AG09309 (cell line): ENCODE results near the gene HSPA12A.

ENCODE experiments used
- DNase-seq: peaks from one replicate; pipeline ENCODE4 v3.0.0-alpha.2; 2010; ENCODE audit warnings: low read depth
- H3K4me3 ChIP-seq: 2 replicates; pipeline ENCODE4 v1.5.1; 2011; ENCODE audit warnings: mild to moderate bottlenecking, low read depth, low read length, moderate library complexity; ENCODE audit not compliant: control insufficient read depth
- TF ChIP-seq, protein P1 (sequence below): IDR thresholded peaks from 2 replicates; pipeline ENCODE4 v1.5.1; 2011; ENCODE audit warnings: mild to moderate bottlenecking, low read depth, low read length, inconsistent platforms; ENCODE audit not compliant: insufficient read depth, control insufficient read depth; ENCODE audit errors: missing control alignments

Gene HSPA12A

DNA sequence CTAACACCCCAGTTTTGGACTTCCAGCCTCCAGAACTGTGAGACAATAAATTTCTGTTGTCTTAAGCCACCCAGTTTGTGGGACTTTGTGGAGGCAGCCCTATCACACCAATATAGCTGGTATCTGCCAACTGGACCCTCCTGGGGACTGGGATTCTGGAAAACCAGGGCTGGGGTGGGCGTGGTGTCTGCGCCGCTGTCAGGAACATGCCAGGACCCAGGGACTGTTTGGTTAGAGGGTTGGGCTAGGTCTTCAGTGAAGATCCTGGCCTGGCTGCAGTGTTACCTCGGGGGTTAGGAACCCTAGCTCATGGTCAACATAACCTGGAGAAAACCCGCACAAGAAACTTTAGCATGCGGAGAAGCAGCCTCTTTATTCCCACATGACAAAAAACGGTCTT, 79.0 kb downstream of the HSPA12A start:
- TF ChIP-seq, protein P1, sequence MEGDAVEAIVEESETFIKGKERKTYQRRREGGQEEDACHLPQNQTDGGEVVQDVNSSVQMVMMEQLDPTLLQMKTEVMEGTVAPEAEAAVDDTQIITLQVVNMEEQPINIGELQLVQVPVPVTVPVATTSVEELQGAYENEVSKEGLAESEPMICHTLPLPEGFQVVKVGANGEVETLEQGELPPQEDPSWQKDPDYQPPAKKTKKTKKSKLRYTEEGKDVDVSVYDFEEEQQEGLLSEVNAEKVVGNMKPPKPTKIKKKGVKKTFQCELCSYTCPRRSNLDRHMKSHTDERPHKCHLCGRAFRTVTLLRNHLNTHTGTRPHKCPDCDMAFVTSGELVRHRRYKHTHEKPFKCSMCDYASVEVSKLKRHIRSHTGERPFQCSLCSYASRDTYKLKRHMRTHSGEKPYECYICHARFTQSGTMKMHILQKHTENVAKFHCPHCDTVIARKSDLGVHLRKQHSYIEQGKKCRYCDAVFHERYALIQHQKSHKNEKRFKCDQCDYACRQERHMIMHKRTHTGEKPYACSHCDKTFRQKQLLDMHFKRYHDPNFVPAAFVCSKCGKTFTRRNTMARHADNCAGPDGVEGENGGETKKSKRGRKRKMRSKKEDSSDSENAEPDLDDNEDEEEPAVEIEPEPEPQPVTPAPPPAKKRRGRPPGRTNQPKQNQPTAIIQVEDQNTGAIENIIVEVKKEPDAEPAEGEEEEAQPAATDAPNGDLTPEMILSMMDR: no peak
- no peak overlapping the region for H3K4me3 ChIP-seq
- DNase-seq: no peak

DNA sequence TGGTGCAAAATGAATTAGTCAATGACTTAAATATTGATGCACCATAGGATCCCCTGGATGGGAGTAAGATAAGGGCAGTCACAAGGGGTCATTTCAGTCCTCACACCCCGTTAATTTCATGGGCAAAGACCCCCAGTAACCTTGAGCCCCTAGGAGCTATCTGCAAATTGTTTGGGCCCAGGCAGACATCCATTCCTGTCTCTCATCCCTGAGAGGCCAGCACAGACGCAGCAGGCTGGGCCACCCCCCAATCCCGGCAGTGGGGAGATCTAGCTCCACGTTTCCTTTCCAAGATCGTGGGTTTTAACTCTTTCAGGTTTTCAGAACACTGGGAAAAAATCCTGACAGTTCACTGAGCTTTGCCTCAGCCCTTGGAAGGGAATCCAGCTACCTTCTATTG, 81.5 kb downstream of the HSPA12A start:
- TF ChIP-seq, protein P1: no peak
- H3K4me3 ChIP-seq: no peak overlapping the region
- no peak for DNase-seq

DNA sequence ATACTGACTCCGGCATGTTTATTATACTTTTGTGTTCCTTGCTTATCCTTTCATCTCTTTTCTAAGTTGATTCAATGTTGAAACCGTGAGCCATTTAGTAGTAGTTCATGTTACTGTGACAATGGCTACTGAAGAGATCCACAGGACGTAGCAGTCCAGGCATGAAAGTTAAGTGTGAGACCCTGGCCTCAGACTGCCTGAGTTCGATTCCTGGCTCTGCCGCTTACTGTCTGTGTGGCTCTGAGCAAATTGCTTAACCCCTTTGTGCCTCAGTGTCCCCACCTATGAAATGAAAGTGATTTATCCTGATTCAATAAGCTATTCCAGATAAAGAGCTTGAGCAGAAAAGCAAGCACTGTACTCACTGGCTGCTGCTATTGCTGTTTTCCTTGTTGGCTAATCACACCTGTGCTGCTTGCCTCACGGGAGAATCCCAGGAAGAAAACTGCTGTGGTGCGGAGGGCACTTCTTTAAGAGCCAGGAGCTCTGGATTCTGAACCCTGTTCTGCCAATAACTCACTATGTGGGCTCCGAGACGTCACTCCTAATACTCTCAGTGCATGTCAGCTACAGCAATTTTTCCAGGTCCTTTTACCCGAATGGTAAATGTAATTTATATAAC, 83.2 kb downstream of the HSPA12A start:
- DNase-seq: no peak
- TF ChIP-seq, protein P1: no peak
- no peak overlapping the region for H3K4me3 ChIP-seq

DNA sequence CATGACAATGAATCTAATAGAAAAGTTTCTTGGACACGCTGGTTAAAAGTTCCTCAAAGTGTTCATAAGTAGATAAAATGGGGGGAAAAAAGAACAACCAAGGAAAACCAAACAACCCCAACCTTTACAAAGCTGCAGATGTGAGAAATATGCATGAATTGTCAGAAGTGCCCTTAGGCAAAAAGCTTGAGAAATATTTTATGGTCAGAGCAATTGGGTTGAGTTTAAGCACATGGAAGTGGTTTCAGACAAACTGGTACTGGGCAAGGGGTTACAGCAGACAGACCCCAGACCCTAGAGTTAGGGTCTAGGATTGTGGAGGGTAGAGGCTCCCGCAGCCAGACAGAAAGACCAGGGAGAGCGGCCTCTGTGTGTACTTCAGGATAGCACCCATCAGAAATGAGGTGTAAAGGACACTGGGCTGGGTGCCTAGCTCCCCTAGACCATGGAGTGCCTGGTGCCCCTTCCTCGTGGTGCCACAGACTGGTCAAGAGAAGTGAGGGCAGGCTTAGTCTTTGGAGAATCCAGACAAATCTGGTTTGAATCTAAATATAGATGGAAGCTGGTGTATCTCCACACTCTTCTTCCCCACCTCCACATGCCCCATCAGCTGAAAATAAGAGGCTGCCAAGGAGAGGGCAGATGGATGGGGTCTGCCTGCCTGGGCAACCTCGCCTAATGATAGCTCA, 84.4 kb downstream of the HSPA12A start:
- TF ChIP-seq, protein P1: no peak
- DNase-seq: no peak
- no peak overlapping the region for H3K4me3 ChIP-seq

DNA sequence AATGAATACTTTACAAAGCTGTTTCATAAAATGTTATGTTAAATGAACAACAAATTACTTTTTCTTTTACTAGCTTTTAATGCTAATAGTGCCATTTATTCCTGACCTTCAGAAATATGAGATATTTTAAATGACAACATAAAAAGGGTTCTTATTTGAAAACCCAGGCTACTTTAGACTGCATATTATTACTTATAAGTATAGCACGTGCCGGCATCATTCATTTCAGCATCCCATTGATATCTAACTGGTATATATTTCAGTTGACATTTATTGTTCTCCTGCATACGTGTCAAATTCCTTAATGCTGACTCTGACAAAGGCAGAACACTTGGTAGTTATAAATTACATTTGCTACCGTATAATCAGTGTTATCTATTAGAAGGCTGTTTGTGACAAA, 86.3 kb downstream of the HSPA12A start:
- TF ChIP-seq, protein P1: no peak
- no peak for DNase-seq
- no peak overlapping the region for H3K4me3 ChIP-seq

DNA sequence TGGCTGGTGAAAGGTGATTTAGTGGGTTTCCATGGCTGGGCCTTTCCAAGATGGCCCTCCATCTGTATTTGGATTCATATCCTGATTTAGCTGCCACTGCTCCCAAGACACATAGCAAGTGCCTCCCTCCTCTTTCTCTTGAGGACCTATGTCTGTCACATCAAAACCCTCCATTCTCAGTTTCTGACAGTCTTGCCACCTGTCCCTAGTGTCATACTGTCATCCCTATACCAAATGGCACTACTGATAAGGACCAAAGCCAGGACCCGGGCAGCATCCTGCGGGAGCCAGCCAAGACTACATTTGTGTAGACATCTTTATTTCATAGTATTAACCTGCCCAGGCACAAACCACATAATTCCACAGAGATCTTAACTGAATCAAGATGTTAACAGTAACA, 86.8 kb downstream of the HSPA12A start:
- DNase-seq: no peak
- TF ChIP-seq, protein P1: no peak
- H3K4me3 ChIP-seq: no peak overlapping the region

DNA sequence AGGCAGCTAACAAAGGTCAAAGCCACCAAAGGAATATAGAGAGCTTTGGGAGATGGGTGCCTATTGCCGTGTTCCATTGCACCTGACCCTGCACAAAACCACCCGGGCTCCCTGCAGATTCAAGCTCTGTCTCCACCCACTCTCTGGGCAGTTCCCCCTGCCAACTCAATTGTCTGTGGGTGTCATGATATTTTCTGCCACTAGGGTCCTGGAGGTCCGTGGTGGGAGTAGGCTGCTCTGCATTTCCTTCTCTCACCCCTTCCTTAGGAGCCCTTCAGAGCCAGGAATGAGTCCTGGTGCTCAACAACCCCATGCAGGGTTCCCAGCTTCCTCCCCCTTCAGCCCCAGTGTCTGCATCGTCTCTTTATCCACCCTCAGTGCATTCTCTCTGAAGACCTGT, 87.5 kb downstream of the HSPA12A start:
- no peak for DNase-seq
- no peak overlapping the region for H3K4me3 ChIP-seq
- TF ChIP-seq, protein P1: peak; percentile 20
